Measurements from ENCODE around the gene PUDP.
A peak's percentile ranks its signal among the peaks of the same experiment; 100 is the strongest.

Gene PUDP

GRCh38 chrX:7132335-7133049 lies 15.5 kb downstream of the PUDP start:
- H3K27ac ChIP-seq (ENCODE audit: low read depth, low read length): peak overlapping the region; percentile 84
- peak overlapping the region; percentile 68 for H2AFZ ChIP-seq (ENCODE audit: low read length, unreplicated experiment)
- H3K79me2 ChIP-seq (ENCODE audit: control insufficient read depth, insufficient read depth, low read length, unreplicated experiment): peaks cover 85% of the 10 kb centered on the region

DNA sequence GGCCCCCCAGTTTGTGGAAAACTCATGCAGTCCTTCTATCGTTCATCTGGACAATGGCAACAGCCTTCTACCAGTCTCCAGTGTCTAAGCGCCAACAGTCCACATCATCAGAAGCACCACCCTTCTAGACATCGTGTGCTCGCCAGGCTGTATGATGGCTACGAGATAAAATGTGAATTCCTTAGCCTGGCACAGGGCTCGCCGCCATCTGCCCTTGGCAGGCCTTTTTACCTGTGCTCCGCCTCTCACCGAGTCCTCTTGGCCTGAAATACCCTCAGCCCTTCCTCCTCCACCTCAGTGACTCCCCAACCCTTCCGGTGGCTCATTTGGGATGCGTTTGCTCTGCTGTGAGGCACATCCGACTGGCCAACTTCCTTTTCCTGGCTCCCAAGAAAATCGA lies 16.3 kb downstream of the PUDP start:
- Histone ChIP-seq H3K4me1 (ENCODE audit: control insufficient read depth, insufficient read depth, low read length, unreplicated experiment) (peaks cover 24% of the 10 kb centered on the region), H3K4me3 (ENCODE audit: low read depth, low read length) (no peak overlapping the region)

More at GRCh38 chrX:7132335-7133049, 15.5 kb downstream of the PUDP start:
- Histone ChIP-seq H3K36me3 (ENCODE audit: insufficient read depth, low read length) (no peaks in the 10 kb centered on the region), H3K27me3 (ENCODE audit: insufficient read depth, low read length) (no peaks in the 10 kb centered on the region), H3K4me3 (ENCODE audit: low read depth, low read length) (peak overlapping the region; percentile 60), H3K4me1 (ENCODE audit: control insufficient read depth, insufficient read depth, low read length, unreplicated experiment) (peaks cover 24% of the 10 kb centered on the region)

GRCh38 chrX:7127056-7127455 lies 20.9 kb downstream of the PUDP start:
- Histone ChIP-seq H3K79me2 (ENCODE audit: control insufficient read depth, insufficient read depth, low read length, unreplicated experiment) (peaks cover 73% of the 10 kb centered on the region), H3K27me3 (ENCODE audit: insufficient read depth, low read length) (no peaks in the 10 kb centered on the region), H2AFZ (ENCODE audit: low read length, unreplicated experiment) (no peak overlapping the region), H3K4me1 (ENCODE audit: control insufficient read depth, insufficient read depth, low read length, unreplicated experiment) (peaks cover 8% of the 10 kb centered on the region), H3K27ac (ENCODE audit: low read depth, low read length) (no peak overlapping the region), H3K4me3 (ENCODE audit: low read depth, low read length) (no peak overlapping the region), H3K36me3 (ENCODE audit: insufficient read depth, low read length) (peaks cover 13% of the 10 kb centered on the region; the same call in 1 of the 2 replicates)

More for the DNA sequence above, 16.3 kb downstream of the PUDP start:
- H3K36me3 ChIP-seq (ENCODE audit: insufficient read depth, low read length): no peaks in the 10 kb centered on the region
- H2AFZ ChIP-seq (ENCODE audit: low read length, unreplicated experiment): no peak overlapping the region
- no peak overlapping the region for H3K27ac ChIP-seq (ENCODE audit: low read depth, low read length)
- H3K27me3 ChIP-seq (ENCODE audit: insufficient read depth, low read length): no peaks in the 10 kb centered on the region
- peaks cover 88% of the 10 kb centered on the region for H3K79me2 ChIP-seq (ENCODE audit: control insufficient read depth, insufficient read depth, low read length, unreplicated experiment)

GRCh38 chrX:7120878-7121219 lies 27.1 kb downstream of the PUDP start:
- peak overlapping the region; percentile 70 for H3K27ac ChIP-seq (ENCODE audit: low read depth, low read length)
- H3K79me2 ChIP-seq (ENCODE audit: control insufficient read depth, insufficient read depth, low read length, unreplicated experiment): peaks cover 78% of the 10 kb centered on the region
- peaks cover 8% of the 10 kb centered on the region; the same call in 1 of the 2 replicates for H3K36me3 ChIP-seq (ENCODE audit: insufficient read depth, low read length)
- H3K4me1 ChIP-seq (ENCODE audit: control insufficient read depth, insufficient read depth, low read length, unreplicated experiment): peaks cover 29% of the 10 kb centered on the region
- H3K27me3 ChIP-seq (ENCODE audit: insufficient read depth, low read length): no peaks in the 10 kb centered on the region
- H2AFZ ChIP-seq (ENCODE audit: low read length, unreplicated experiment): no peak overlapping the region
- peak overlapping the region; percentile 47; the same call in 1 of the 2 replicates for H3K4me3 ChIP-seq (ENCODE audit: low read depth, low read length)

GRCh38 chrX:7119950-7120877 lies 27.7 kb downstream of the PUDP start:
- H2AFZ ChIP-seq (ENCODE audit: low read length, unreplicated experiment): no peak overlapping the region
- H3K27ac ChIP-seq (ENCODE audit: low read depth, low read length): peak overlapping the region; percentile 70
- peak overlapping the region; percentile 47; the same call in 1 of the 2 replicates for H3K4me3 ChIP-seq (ENCODE audit: low read depth, low read length)
- H3K4me1 ChIP-seq (ENCODE audit: control insufficient read depth, insufficient read depth, low read length, unreplicated experiment): peaks cover 29% of the 10 kb centered on the region
- peaks cover 7% of the 10 kb centered on the region; the same call in 1 of the 2 replicates for H3K36me3 ChIP-seq (ENCODE audit: insufficient read depth, low read length)
- peaks cover 81% of the 10 kb centered on the region for H3K79me2 ChIP-seq (ENCODE audit: control insufficient read depth, insufficient read depth, low read length, unreplicated experiment)
- H3K27me3 ChIP-seq (ENCODE audit: insufficient read depth, low read length): no peaks in the 10 kb centered on the region

GRCh38 chrX:7117587-7117986 lies 30.4 kb downstream of the PUDP start:
- H3K27me3 ChIP-seq (ENCODE audit: insufficient read depth, low read length): no peaks in the 10 kb centered on the region
- H3K36me3 ChIP-seq (ENCODE audit: insufficient read depth, low read length): no peaks in the 10 kb centered on the region
- peaks cover 28% of the 10 kb centered on the region for H3K4me1 ChIP-seq (ENCODE audit: control insufficient read depth, insufficient read depth, low read length, unreplicated experiment)
- peaks cover 75% of the 10 kb centered on the region for H3K79me2 ChIP-seq (ENCODE audit: control insufficient read depth, insufficient read depth, low read length, unreplicated experiment)
- no peak overlapping the region for H3K27ac ChIP-seq (ENCODE audit: low read depth, low read length)
- H3K4me3 ChIP-seq (ENCODE audit: low read depth, low read length): no peak overlapping the region
- no peak overlapping the region for H2AFZ ChIP-seq (ENCODE audit: low read length, unreplicated experiment)

GRCh38 chrX:7116081-7116480 lies 31.9 kb downstream of the PUDP start:
- no peak overlapping the region for H2AFZ ChIP-seq (ENCODE audit: low read length, unreplicated experiment)
- H3K27me3 ChIP-seq (ENCODE audit: insufficient read depth, low read length): no peaks in the 10 kb centered on the region
- peaks cover 14% of the 10 kb centered on the region for H3K4me1 ChIP-seq (ENCODE audit: control insufficient read depth, insufficient read depth, low read length, unreplicated experiment)
- no peak overlapping the region for H3K27ac ChIP-seq (ENCODE audit: low read depth, low read length)
- H3K36me3 ChIP-seq (ENCODE audit: insufficient read depth, low read length): no peaks in the 10 kb centered on the region
- peaks cover 68% of the 10 kb centered on the region for H3K79me2 ChIP-seq (ENCODE audit: control insufficient read depth, insufficient read depth, low read length, unreplicated experiment)
- H3K4me3 ChIP-seq (ENCODE audit: low read depth, low read length): no peak overlapping the region

DNA sequence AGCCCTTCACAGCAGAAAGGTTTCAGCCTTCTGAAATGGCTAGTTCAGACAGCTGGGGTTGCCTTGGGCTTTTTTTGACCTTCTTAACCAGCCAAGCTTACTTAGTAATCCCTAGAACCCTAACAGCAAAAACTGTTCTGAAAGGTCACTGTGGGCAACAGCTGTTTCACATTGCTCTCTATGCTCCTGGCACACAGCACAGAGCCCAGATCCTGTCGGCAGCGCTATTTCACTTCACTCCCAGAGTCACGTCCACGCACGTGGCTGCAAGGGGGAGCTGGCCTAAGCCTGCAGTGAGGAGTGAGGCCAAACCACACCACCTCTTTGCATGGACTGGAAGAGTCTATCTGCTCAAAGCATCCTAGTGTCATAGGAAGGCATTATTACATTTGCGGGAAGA lies 32.4 kb downstream of the PUDP start:
- H3K27me3 ChIP-seq (ENCODE audit: insufficient read depth, low read length): no peaks in the 10 kb centered on the region
- H3K4me3 ChIP-seq (ENCODE audit: low read depth, low read length): no peak overlapping the region
- H3K27ac ChIP-seq (ENCODE audit: low read depth, low read length): no peak overlapping the region
- no peak overlapping the region for H2AFZ ChIP-seq (ENCODE audit: low read length, unreplicated experiment)
- no peaks in the 10 kb centered on the region for H3K36me3 ChIP-seq (ENCODE audit: insufficient read depth, low read length)
- peaks cover 63% of the 10 kb centered on the region for H3K79me2 ChIP-seq (ENCODE audit: control insufficient read depth, insufficient read depth, low read length, unreplicated experiment)
- peaks cover 9% of the 10 kb centered on the region for H3K4me1 ChIP-seq (ENCODE audit: control insufficient read depth, insufficient read depth, low read length, unreplicated experiment)

- no peak overlapping the region for H2AFZ ChIP-seq (ENCODE audit: low read length, unreplicated experiment)
- peaks cover 32% of the 10 kb centered on the region for H3K79me2 ChIP-seq (ENCODE audit: control insufficient read depth, insufficient read depth, low read length, unreplicated experiment)
- H3K27ac ChIP-seq (ENCODE audit: low read depth, low read length): no peak overlapping the region
- no peaks in the 10 kb centered on the region for H3K27me3 ChIP-seq (ENCODE audit: insufficient read depth, low read length)
- H3K4me3 ChIP-seq (ENCODE audit: low read depth, low read length): no peak overlapping the region
- no peaks in the 10 kb centered on the region for H3K36me3 ChIP-seq (ENCODE audit: insufficient read depth, low read length)
- peaks cover 2% of the 10 kb centered on the region for H3K4me1 ChIP-seq (ENCODE audit: control insufficient read depth, insufficient read depth, low read length, unreplicated experiment)
Measured at GRCh38 chrX:7112071-7112470, 35.9 kb downstream of the PUDP start.

DNA sequence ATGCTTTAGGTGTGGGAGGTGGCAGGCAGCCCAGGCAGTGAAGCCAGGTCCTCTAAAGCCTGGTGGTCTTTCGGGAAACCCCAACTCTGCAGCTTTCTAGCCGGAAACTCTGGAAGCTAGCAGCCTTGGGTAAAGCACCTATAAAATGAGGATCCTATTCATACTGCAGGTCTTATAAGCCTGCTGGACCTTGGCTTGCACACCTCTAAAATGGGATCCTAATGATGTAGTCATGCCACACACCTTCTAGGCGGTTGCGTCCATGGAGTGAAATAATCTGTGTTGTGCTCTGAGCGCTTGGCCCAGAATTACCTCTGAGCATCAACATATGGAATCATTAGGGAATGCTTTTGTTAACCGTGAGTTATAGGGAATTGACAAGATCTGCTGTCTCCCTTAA lies 36.4 kb downstream of the PUDP start:
- no peaks in the 10 kb centered on the region for H3K36me3 ChIP-seq (ENCODE audit: insufficient read depth, low read length)
- no peak overlapping the region for H3K27ac ChIP-seq (ENCODE audit: low read depth, low read length)
- no peak overlapping the region for H3K4me3 ChIP-seq (ENCODE audit: low read depth, low read length)
- no peak overlapping the region for H2AFZ ChIP-seq (ENCODE audit: low read length, unreplicated experiment)
- peaks cover 31% of the 10 kb centered on the region for H3K79me2 ChIP-seq (ENCODE audit: control insufficient read depth, insufficient read depth, low read length, unreplicated experiment)
- H3K4me1 ChIP-seq (ENCODE audit: control insufficient read depth, insufficient read depth, low read length, unreplicated experiment): peaks cover 2% of the 10 kb centered on the region
- H3K27me3 ChIP-seq (ENCODE audit: insufficient read depth, low read length): no peaks in the 10 kb centered on the region
